Upper lobe of left lung (tissue), 6 donors: ENCODE measurements around the gene IPCEF1. TPM values are rescaled to one million over a fixed set of nuclear protein-coding genes. Genes with fewer than 3 reads are reported as not detected.

Experiments
- ATAC-seq, 2 donors: fragments of 200-7000 bp; cut with Tn5 transposase; one replicate each; pipeline ENCODE4 v1.9.1; 2022; ENCODE audit warnings: mild to moderate bottlenecking in 2 of 2, moderate library complexity in 2 of 2; ENCODE audit not compliant: low FRiP score in 2 of 2
- DNase-seq, 2 donors: peaks; one replicate each; pipeline ENCODE4 v3.0.0-alpha.2; 2019 to 2020
- H3K27ac ChIP-seq, 4 donors: fragments of 200-600 bp; sonication (generic); one replicate each; pipeline ENCODE4 v1.5.1; 2016 to 2019
- H3K27me3 ChIP-seq, 4 donors: fragments of 200-600 bp; sonication (generic); one replicate each; pipeline ENCODE4 v1.5.1; 2017 to 2019
- H3K36me3 ChIP-seq, 4 donors: fragments of 200-600 bp; sonication (generic); one replicate each; pipeline ENCODE4 v1.5.1; 2016 to 2019
- H3K4me1 ChIP-seq, 4 donors: fragments of 200-600 bp; sonication (generic); one replicate each; pipeline ENCODE4 v1.5.1; 2018 to 2019
- H3K4me3 ChIP-seq, 4 donors: fragments of 200-600 bp; sonication (generic); one replicate each; pipeline ENCODE4 v1.5.1; 2017 to 2019; ENCODE audit warnings: mild to moderate bottlenecking in 2 of 4, moderate library complexity in 1 of 4
- H3K9me3 ChIP-seq, 4 donors: fragments of 200-600 bp; sonication (generic); one replicate each; pipeline ENCODE4 v1.5.1; 2018 to 2019
- EP300 ChIP-seq, 4 donors: sonication (generic); formaldehyde crosslinking; IDR thresholded peaks; one replicate each; pipeline ENCODE4 v1.5.1; 2017; ENCODE audit warnings: antibody characterized with exemption in 4 of 4, control low read depth in 2 of 4
- POLR2A ChIP-seq, 4 donors: fragments of 450-650 bp; IDR thresholded peaks; one replicate each; pipeline ENCODE4 v1.5.1; 2016 to 2017; ENCODE audit warnings: antibody characterized with exemption in 4 of 4, mild to moderate bottlenecking in 2 of 4
- POLR2AphosphoS5 ChIP-seq, 2 donors: sonication (generic); formaldehyde crosslinking; IDR thresholded peaks; one replicate each; pipeline ENCODE4 v1.5.1; 2017; ENCODE audit warnings: antibody characterized with exemption in 2 of 2
- WGBS, 2 donors: methylation state at CpG; one replicate each; pipeline ENCODE4 v1.1.5; 2017 to 2018; 5-methylcytosine and 5-hydroxymethylcytosine counted together
- total RNA-seq, 6 donors: library from RNA; depleted of rRNA in 4 of 6; stranded (reverse); fragments of >200 nt in 4 of 6; gene quantifications; one replicate each; pipeline versions ENCODE4 v1.1.0 to v1.2.1, GENCODE V29; 2016 to 2021
- TF ChIP-seq, protein P1 (sequence below), 6 experiments: fragments of 450-650 bp in 4 of 6; fragments of 200-600 bp in 2 of 6; sonication (generic) in 2 of 6; IDR thresholded peaks; one replicate each; pipeline ENCODE4 v1.5.1; 2016 to 2019; ENCODE audit warnings: antibody characterized with exemption in 6 of 6
- donor health status: DM: no; HTN: no; CAD: no; lungs with moderate emphysema.
- donor health status: DM: no; HTN: yes; CAD: no; lungs with severe emphysema.

The IPCEF1 gene
- total RNA-seq, 6 donors from 2014 or later = 1.0 to 5.5 (median 4.0) TPM

DNA sequence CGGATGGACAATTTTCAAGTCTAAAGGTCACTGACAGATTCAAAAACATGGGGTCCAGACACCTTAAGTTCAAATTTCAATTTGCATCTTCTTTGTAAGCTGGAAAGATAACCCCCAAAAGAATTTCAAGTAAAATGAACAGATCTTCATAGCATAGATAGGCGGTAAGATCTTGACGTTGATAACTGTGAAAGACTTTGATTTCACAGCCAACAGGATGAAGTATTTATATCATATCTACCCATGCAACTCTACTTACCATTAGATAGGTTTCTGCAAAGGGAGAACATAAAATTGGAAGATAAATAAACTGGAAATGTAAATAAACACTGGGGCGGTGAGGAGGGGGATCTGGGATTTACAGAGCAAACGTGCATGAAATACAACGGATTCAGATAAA, 137.8 kb downstream of the IPCEF1 start:
- no peaks in the 10 kb centered on the region for H3K9me3 ChIP-seq
- 67 to 79% methylated on average over 6 of the region's 6 CpGs for WGBS, 2 donors
- no peaks in the 10 kb centered on the region for H3K36me3 ChIP-seq
- H3K4me1 ChIP-seq = no peaks in the 10 kb centered on the region
- H3K27ac ChIP-seq = no peak overlapping the region
- ATAC-seq = no peak
- H3K4me3 ChIP-seq = no peak overlapping the region
- TF ChIP-seq EP300 (IDR thresholded peaks at IDR 0.05) = no peak
- TF ChIP-seq, protein P1, sequence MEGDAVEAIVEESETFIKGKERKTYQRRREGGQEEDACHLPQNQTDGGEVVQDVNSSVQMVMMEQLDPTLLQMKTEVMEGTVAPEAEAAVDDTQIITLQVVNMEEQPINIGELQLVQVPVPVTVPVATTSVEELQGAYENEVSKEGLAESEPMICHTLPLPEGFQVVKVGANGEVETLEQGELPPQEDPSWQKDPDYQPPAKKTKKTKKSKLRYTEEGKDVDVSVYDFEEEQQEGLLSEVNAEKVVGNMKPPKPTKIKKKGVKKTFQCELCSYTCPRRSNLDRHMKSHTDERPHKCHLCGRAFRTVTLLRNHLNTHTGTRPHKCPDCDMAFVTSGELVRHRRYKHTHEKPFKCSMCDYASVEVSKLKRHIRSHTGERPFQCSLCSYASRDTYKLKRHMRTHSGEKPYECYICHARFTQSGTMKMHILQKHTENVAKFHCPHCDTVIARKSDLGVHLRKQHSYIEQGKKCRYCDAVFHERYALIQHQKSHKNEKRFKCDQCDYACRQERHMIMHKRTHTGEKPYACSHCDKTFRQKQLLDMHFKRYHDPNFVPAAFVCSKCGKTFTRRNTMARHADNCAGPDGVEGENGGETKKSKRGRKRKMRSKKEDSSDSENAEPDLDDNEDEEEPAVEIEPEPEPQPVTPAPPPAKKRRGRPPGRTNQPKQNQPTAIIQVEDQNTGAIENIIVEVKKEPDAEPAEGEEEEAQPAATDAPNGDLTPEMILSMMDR (IDR thresholded peaks at IDR 0.05) = no peak
- no peak for TF ChIP-seq POLR2AphosphoS5 (IDR thresholded peaks at IDR 0.05)
- no peak for TF ChIP-seq POLR2A (IDR thresholded peaks at IDR 0.05)
- no peak for DNase-seq
- no peaks in the 10 kb centered on the region for H3K27me3 ChIP-seq

DNA sequence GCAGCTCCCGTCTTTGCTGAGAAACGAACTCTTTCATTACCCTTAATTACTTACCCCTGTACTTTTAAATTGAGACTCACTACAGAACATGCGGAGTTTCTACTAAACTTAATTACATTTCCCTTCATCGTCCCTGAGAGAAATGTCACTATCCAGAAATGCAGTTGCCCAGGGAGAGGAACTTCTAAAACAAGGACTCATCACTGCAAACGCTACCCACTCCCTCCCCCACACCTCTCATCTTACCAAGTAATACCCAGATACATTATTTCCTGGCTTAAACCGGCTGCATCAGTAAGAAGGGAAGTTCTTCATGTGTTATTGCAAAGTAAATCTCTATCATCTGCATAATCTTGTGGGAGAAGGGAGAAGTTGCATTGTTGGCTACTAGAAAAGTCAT, 138.3 kb downstream of the IPCEF1 start:
- H3K36me3 ChIP-seq = no peaks in the 10 kb centered on the region
- no peak for ATAC-seq
- no peaks in the 10 kb centered on the region for H3K27me3 ChIP-seq
- no peaks in the 10 kb centered on the region for H3K9me3 ChIP-seq
- 58 to 64% methylated on average over 6 of the region's 6 CpGs for WGBS, 2 donors
- H3K4me3 ChIP-seq = no peak overlapping the region
- no peaks in the 10 kb centered on the region for H3K4me1 ChIP-seq
- TF ChIP-seq POLR2A (IDR thresholded peaks at IDR 0.05) (no peak), POLR2AphosphoS5 (IDR thresholded peaks at IDR 0.05) (no peak), EP300 (IDR thresholded peaks at IDR 0.05) (no peak)
- TF ChIP-seq, protein P1 (IDR thresholded peaks at IDR 0.05) = no peak
- no peak for DNase-seq
- no peak overlapping the region for H3K27ac ChIP-seq

DNA sequence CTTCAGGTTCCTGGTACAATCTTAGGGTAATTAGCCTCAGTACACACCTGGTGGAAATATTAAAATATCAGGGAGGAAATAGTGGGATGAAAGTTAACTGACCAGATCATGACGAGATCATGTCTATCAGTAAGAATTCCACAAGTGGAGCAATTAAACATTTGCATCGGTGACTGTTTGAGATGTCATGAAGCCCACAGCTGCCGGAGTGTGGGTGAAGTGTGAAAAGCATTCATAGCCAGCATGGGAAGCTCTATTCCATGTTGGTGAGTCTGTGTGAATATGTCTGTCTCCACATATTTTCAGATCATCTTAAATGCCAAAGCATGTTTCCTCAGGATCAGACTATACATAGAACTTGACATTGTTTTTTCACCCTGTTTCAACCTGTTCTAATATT, 142.8 kb downstream of the IPCEF1 start:
- Histone ChIP-seq H3K27ac (no peak overlapping the region), H3K4me3 (no peak overlapping the region), H3K9me3 (no peaks in the 10 kb centered on the region), H3K27me3 (no peaks in the 10 kb centered on the region), H3K4me1 (no peaks in the 10 kb centered on the region), H3K36me3 (peaks cover 0 to 2% (median 0%) of the 10 kb centered on the region in 4 donors)
- DNase-seq (no peak), ATAC-seq (no peak)
- WGBS, 2 donors = 89 to 98% methylated on average over 3 of the region's 3 CpGs
- TF ChIP-seq, protein P1 (IDR thresholded peaks at IDR 0.05) = no peak
- TF ChIP-seq POLR2AphosphoS5 (IDR thresholded peaks at IDR 0.05) (no peak), EP300 (IDR thresholded peaks at IDR 0.05) (no peak), POLR2A (IDR thresholded peaks at IDR 0.05) (no peak)

DNA sequence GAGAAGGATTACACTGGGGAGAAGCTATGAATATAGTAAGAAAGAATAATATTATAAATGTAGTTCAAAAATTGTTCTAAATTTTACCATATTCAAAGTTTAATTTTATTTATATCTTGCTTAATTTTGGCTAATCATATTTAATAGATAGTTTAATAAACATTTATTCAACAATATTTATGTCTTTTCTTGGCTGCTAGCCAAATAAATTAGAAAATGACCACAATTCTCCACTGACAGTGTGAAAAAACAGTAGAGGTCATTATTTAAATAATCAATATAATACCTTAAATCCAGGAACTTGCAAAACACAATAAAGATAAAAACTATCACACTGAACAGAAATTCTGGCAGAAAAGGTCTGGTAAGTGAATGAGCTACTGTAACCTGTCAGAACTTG, 145.9 kb downstream of the IPCEF1 start:
- H3K4me3 ChIP-seq = no peak overlapping the region
- no peak overlapping the region for H3K27ac ChIP-seq
- TF ChIP-seq POLR2A (IDR thresholded peaks at IDR 0.05) (no peak), EP300 (IDR thresholded peaks at IDR 0.05) (no peak), POLR2AphosphoS5 (IDR thresholded peaks at IDR 0.05) (no peak)
- TF ChIP-seq, protein P1 (IDR thresholded peaks at IDR 0.05) = no peak
- DNase-seq (no peak), ATAC-seq (no peak)
- no peaks in the 10 kb centered on the region for H3K9me3 ChIP-seq
- no peaks in the 10 kb centered on the region for H3K4me1 ChIP-seq
- H3K27me3 ChIP-seq = no peaks in the 10 kb centered on the region
- peaks cover 0 to 2% (median 0%) of the 10 kb centered on the region in 4 donors for H3K36me3 ChIP-seq

DNA sequence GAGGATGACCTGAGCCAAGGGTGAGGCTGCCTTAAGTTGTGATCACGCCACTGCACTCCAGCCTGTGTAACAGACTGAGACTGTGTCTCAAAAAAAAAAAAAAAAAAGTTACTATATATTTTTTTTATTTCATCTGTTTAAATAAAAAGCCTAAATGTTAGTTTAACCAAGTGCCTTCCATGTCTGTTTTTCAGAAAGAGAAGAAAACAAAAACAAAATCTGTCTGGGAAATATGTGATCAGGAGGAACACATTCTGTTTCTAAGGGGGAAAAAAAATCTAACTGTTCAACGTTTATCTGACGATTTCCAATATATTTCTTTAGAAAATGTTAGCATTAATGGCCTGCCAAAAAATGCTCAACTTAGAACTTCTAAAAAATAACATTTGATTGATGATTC, 147.0 kb downstream of the IPCEF1 start:
- no peak for ATAC-seq
- Histone ChIP-seq H3K36me3 (peaks cover 0 to 2% (median 0%) of the 10 kb centered on the region in 4 donors), H3K27ac (no peak overlapping the region), H3K9me3 (no peaks in the 10 kb centered on the region), H3K4me3 (no peak overlapping the region), H3K27me3 (no peaks in the 10 kb centered on the region), H3K4me1 (no peaks in the 10 kb centered on the region)
- no peak for TF ChIP-seq POLR2AphosphoS5 (IDR thresholded peaks at IDR 0.05)
- WGBS, 2 donors = 59 to 65% methylated on average over 3 of the region's 3 CpGs
- no peak for DNase-seq
